ENCODE data around the gene NFIA. TPM values are rescaled to one million over a fixed set of nuclear protein-coding genes. Genes with fewer than 3 reads are reported as not detected.

The NFIA gene
- total RNA-seq, 3 donors from 2014 or later = 54.9 to 87.5 (median 79.6) TPM

GRCh38 chr1:61083807-61084440, 1.6 kb downstream of the NFIA start:
- H3K9me3 ChIP-seq = no peaks in the 10 kb centered on the region
- peaks cover 2 to 9% of the 10 kb centered on the region in 2 donors for H3K4me1 ChIP-seq
- intact Hi-C loops (cut with DNase I; ENCODE audit: low total_unique reads) = no loop called here
- peak overlapping the region; percentile 91 to 98 (median 94) for H3K4me3 ChIP-seq
- TF ChIP-seq POLR2A (IDR thresholded peaks at IDR 0.05) (no peak), POLR2AphosphoS5 (IDR thresholded peaks at IDR 0.05) (no peak)
- TF ChIP-seq, protein P1, sequence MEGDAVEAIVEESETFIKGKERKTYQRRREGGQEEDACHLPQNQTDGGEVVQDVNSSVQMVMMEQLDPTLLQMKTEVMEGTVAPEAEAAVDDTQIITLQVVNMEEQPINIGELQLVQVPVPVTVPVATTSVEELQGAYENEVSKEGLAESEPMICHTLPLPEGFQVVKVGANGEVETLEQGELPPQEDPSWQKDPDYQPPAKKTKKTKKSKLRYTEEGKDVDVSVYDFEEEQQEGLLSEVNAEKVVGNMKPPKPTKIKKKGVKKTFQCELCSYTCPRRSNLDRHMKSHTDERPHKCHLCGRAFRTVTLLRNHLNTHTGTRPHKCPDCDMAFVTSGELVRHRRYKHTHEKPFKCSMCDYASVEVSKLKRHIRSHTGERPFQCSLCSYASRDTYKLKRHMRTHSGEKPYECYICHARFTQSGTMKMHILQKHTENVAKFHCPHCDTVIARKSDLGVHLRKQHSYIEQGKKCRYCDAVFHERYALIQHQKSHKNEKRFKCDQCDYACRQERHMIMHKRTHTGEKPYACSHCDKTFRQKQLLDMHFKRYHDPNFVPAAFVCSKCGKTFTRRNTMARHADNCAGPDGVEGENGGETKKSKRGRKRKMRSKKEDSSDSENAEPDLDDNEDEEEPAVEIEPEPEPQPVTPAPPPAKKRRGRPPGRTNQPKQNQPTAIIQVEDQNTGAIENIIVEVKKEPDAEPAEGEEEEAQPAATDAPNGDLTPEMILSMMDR (IDR thresholded peaks at IDR 0.05) = no peak
- no peak for DNase-seq (ENCODE audit: low spot score in 2 of 2)
- peak overlapping the region; percentile 86 to 98 for H3K27ac ChIP-seq
- H3K27me3 ChIP-seq = no peaks in the 10 kb centered on the region
- no peaks in the 10 kb centered on the region for H3K36me3 ChIP-seq

DNA sequence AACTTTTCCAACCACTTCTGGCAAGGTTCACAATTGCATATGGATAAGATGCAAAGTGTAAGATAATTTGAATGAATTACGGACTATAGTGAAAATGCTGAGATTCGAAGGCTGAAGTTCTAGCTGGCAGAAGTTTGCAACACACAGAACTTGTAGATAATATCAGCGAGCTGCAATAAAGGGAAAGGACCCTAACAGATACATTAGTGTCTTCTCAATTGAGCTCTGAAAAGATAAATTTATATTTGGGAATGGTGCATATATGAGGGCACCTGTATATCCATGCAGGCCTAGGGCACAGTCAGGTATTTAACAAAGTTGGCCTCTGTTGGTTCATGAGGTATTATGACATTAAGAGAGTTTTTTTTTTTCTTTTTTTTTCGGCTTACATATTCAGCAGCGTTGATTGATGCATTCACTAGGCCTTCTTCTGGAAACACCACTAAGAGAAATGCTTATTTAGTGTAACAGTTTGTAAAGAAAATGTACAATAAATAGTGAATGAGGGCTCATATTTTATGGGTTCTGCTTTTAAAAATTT, 2.2 kb downstream of the NFIA start:
- no peak for DNase-seq (ENCODE audit: low spot score in 2 of 2)
- Histone ChIP-seq H3K4me1 (peaks cover 0 to 3% of the 10 kb centered on the region in 2 donors), H3K36me3 (no peaks in the 10 kb centered on the region), H3K4me3 (peak overlapping the region; percentile 91 to 98 (median 94)), H3K27ac (peak overlapping the region; percentile 54 to 86), H3K9me3 (no peaks in the 10 kb centered on the region), H3K27me3 (no peaks in the 10 kb centered on the region)
- TF ChIP-seq POLR2AphosphoS5 (IDR thresholded peaks at IDR 0.05) = no peak
- TF ChIP-seq POLR2A (IDR thresholded peaks at IDR 0.05) = no peak
- TF ChIP-seq, protein P1 (IDR thresholded peaks at IDR 0.05) = no peak
- intact Hi-C loops (cut with DNase I; ENCODE audit: low total_unique reads) = no loop called here

GRCh38 chr1:61085206-61085982, 3.0 kb downstream of the NFIA start:
- no peak for DNase-seq (ENCODE audit: low spot score in 2 of 2)
- Histone ChIP-seq H3K9me3 (no peaks in the 10 kb centered on the region), H3K4me3 (peak overlapping the region in 2 of 3 donors; percentile 94 to 98), H3K36me3 (no peaks in the 10 kb centered on the region), H3K27ac (peak overlapping the region; percentile 2 to 86), H3K27me3 (no peaks in the 10 kb centered on the region), H3K4me1 (no peaks in the 10 kb centered on the region)
- TF ChIP-seq POLR2AphosphoS5 (IDR thresholded peaks at IDR 0.05) (no peak), POLR2A (IDR thresholded peaks at IDR 0.05) (no peak)
- TF ChIP-seq, protein P1 (IDR thresholded peaks at IDR 0.05) = no peak
- intact Hi-C loops (cut with DNase I; ENCODE audit: low total_unique reads) = no loop called here

- Histone ChIP-seq H3K9me3 (no peaks in the 10 kb centered on the region), H3K27me3 (no peaks in the 10 kb centered on the region), H3K4me3 (peak overlapping the region in 1 of 3 donors; percentile 94), H3K27ac (peak overlapping the region; percentile 3 to 8), H3K4me1 (no peaks in the 10 kb centered on the region), H3K36me3 (no peaks in the 10 kb centered on the region)
- intact Hi-C loops (cut with DNase I; ENCODE audit: low total_unique reads) = no loop called here
- no peak for DNase-seq (ENCODE audit: low spot score in 2 of 2)
- TF ChIP-seq POLR2AphosphoS5 (IDR thresholded peaks at IDR 0.05) (no peak), POLR2A (IDR thresholded peaks at IDR 0.05) (no peak)
- TF ChIP-seq, protein P1 (IDR thresholded peaks at IDR 0.05) = no peak
These were observed 3.8 kb downstream of the NFIA start for GRCh38 chr1:61085983-61086644.
